Astrocyte (in vitro differentiated cells and primary cell): Measurements from ENCODE around the gene SLC6A9. TPM values are rescaled to one million over a fixed set of nuclear protein-coding genes. Genes with fewer than 3 reads are reported as not detected.

ENCODE experiments used
- DNase-seq: peaks from one replicate; pipeline ENCODE4 v3.0.0-alpha.2; 2010; ENCODE audit warnings: low read depth
- FAIRE-seq: peaks from 2 replicates; lab custom pipeline; 2011; peaks lifted over from hg19 to GRCh38; lab: Jason Lieb, UNC
- H2AFZ ChIP-seq: 2 replicates; pipeline ENCODE4 v1.6.0; 2012; ENCODE audit warnings: low read depth, low read length, inconsistent platforms
- H3K27ac ChIP-seq: 2 replicates; pipeline ENCODE4 v1.5.1; 2011; ENCODE audit warnings: low read depth, low read length, inconsistent platforms
- H3K27me3 ChIP-seq: 2 replicates; pipeline ENCODE4 v1.6.0; 2011; ENCODE audit warnings: low read length, inconsistent platforms; ENCODE audit not compliant: insufficient read depth
- H3K36me3 ChIP-seq: 2 replicates; pipeline ENCODE4 v1.5.1; 2011; ENCODE audit warnings: low read length, inconsistent platforms; ENCODE audit not compliant: insufficient read depth
- H3K4me1 ChIP-seq: 2 replicates; pipeline ENCODE4 v1.5.1; 2011; ENCODE audit warnings: low read length, inconsistent platforms; ENCODE audit not compliant: insufficient read depth
- H3K4me2 ChIP-seq: 2 replicates; pipeline ENCODE4 v1.6.0; 2012; ENCODE audit warnings: low read length, inconsistent platforms
- H3K4me3 ChIP-seq: 2 replicates; pipeline ENCODE4 v1.5.1; 2011; ENCODE audit warnings: low read depth, mild to moderate bottlenecking, low read length, inconsistent platforms; ENCODE audit not compliant: insufficient read depth
- H3K79me2 ChIP-seq: 2 replicates; pipeline ENCODE4 v1.6.0; 2012; ENCODE audit warnings: mild to moderate bottlenecking, low read length, inconsistent platforms; ENCODE audit not compliant: insufficient read depth
- H3K9ac ChIP-seq: 2 replicates; pipeline ENCODE4 v1.6.0; 2012; ENCODE audit warnings: mild to moderate bottlenecking, low read length, inconsistent platforms
- H3K9me3 ChIP-seq: 2 replicates; pipeline ENCODE4 v1.5.1; 2012; ENCODE audit warnings: low read depth, mild to moderate bottlenecking, low read length, inconsistent platforms; ENCODE audit not compliant: insufficient read depth
- H4K20me1 ChIP-seq: 2 replicates; pipeline ENCODE4 v1.6.0; 2012; ENCODE audit warnings: low read length, inconsistent platforms; ENCODE audit not compliant: insufficient read depth
- H3K27ac Mint-ChIP-seq: one replicate; pipeline ENCODE4 v1.8.0; 2021; ENCODE audit warnings: mild to moderate bottlenecking, mixed read lengths; ENCODE audit not compliant: unreplicated experiment
- H3K27me3 Mint-ChIP-seq: one replicate; pipeline ENCODE4 v1.8.0; 2021; ENCODE audit warnings: low read depth, mixed read lengths; ENCODE audit not compliant: unreplicated experiment
- H3K36me3 Mint-ChIP-seq: one replicate; pipeline ENCODE4 v1.8.0; 2021; ENCODE audit warnings: low read depth, mixed read lengths; ENCODE audit not compliant: unreplicated experiment
- H3K4me1 Mint-ChIP-seq: one replicate; pipeline ENCODE4 v1.8.0; 2021; ENCODE audit warnings: low read depth, mixed read lengths; ENCODE audit not compliant: unreplicated experiment
- H3K4me3 Mint-ChIP-seq: one replicate; pipeline ENCODE4 v1.8.0; 2021; ENCODE audit warnings: mild to moderate bottlenecking, moderate library complexity, mixed read lengths; ENCODE audit not compliant: unreplicated experiment
- H3K9me3 Mint-ChIP-seq: one replicate; pipeline ENCODE4 v1.8.0; 2021; ENCODE audit warnings: mild to moderate bottlenecking, mixed read lengths; ENCODE audit not compliant: unreplicated experiment
- CTCF ChIP-seq: IDR thresholded peaks from 2 replicates; pipeline ENCODE4 v1.5.1; 2011; ENCODE audit warnings: low read depth, mild to moderate bottlenecking, inconsistent platforms, low read length, moderate library complexity; ENCODE audit not compliant: insufficient read depth
- EZH2 ChIP-seq: IDR thresholded peaks from 2 replicates; pipeline ENCODE4 v1.6.1; 2012; ENCODE audit warnings: mild to moderate bottlenecking, low read length, inconsistent platforms; ENCODE audit not compliant: insufficient read depth
- total RNA-seq: library from RNA; stranded (reverse); gene quantifications from 2 replicates; pipeline ENCODE4 v1.2.1, GENCODE V29; 2021

SLC6A9 gene
- total RNA-seq, 1 donor from 2014 or later: 45.2 TPM

- peak overlapping the region; percentile 88 for H3K4me3 Mint-ChIP-seq
- no peaks in the 10 kb centered on the region for H3K9me3 Mint-ChIP-seq
- Histone ChIP-seq H3K4me2 (peak overlapping the region; percentile 97), H3K9me3 (no peaks in the 10 kb centered on the region), H3K4me3 (peak overlapping the region; percentile 80), H3K4me1 (peaks cover 37% of the 10 kb centered on the region), H3K9ac (peak overlapping the region; percentile 90), H3K27ac (peak overlapping the region; percentile 79), H3K79me2 (peaks cover 59% of the 10 kb centered on the region), H3K36me3 (peaks cover 22% of the 10 kb centered on the region), H3K27me3 (no peaks in the 10 kb centered on the region), H4K20me1 (peaks cover 40% of the 10 kb centered on the region), H2AFZ (peak overlapping the region; percentile 94)
- peak overlapping the region; percentile 15 for H3K27ac Mint-ChIP-seq
- peaks cover 35% of the 10 kb centered on the region for H3K4me1 Mint-ChIP-seq
- no peak for FAIRE-seq
- DNase-seq: no peak
- H3K27me3 Mint-ChIP-seq: no peaks in the 10 kb centered on the region
- H3K36me3 Mint-ChIP-seq: peaks cover 16% of the 10 kb centered on the region
- TF ChIP-seq CTCF (no peak), EZH2 (no peak)
Measured at GRCh38 chr1:43973981-43974442, 57.2 kb downstream of the SLC6A9 start.

- peaks cover 14% of the 10 kb centered on the region for H3K36me3 Mint-ChIP-seq
- no peaks in the 10 kb centered on the region for H3K27me3 ChIP-seq
- TF ChIP-seq EZH2 (no peak), CTCF (no peak)
- DNase-seq (no peak), FAIRE-seq (no peak)
- no peak overlapping the region for H2AFZ ChIP-seq
- peaks cover 7% of the 10 kb centered on the region for H3K36me3 ChIP-seq
- H3K9me3 Mint-ChIP-seq: no peaks in the 10 kb centered on the region
- no peaks in the 10 kb centered on the region for H3K9me3 ChIP-seq
- no peak overlapping the region for H3K27ac Mint-ChIP-seq
- H3K4me1 Mint-ChIP-seq: peaks cover 12% of the 10 kb centered on the region
- H3K4me1 ChIP-seq: peaks cover 23% of the 10 kb centered on the region
- H3K9ac ChIP-seq: no peak overlapping the region
- peaks cover 34% of the 10 kb centered on the region for H3K79me2 ChIP-seq
- H3K27me3 Mint-ChIP-seq: no peaks in the 10 kb centered on the region
- H4K20me1 ChIP-seq: peaks cover 17% of the 10 kb centered on the region
- H3K4me2 ChIP-seq: peak overlapping the region; percentile 95
- no peak overlapping the region for H3K27ac ChIP-seq
- peak overlapping the region; percentile 96 for H3K4me3 Mint-ChIP-seq
- no peak overlapping the region for H3K4me3 ChIP-seq
Measured at GRCh38 chr1:43971336-43971980, 59.8 kb downstream of the SLC6A9 start.

- H2AFZ ChIP-seq: no peak overlapping the region
- H3K79me2 ChIP-seq: peaks cover 29% of the 10 kb centered on the region
- H3K4me1 ChIP-seq: peaks cover 18% of the 10 kb centered on the region
- H3K4me2 ChIP-seq: peak overlapping the region; percentile 95
- TF ChIP-seq CTCF: no peak
- TF ChIP-seq EZH2: no peak
- H3K4me3 Mint-ChIP-seq: peak overlapping the region; percentile 96
- no peaks in the 10 kb centered on the region for H3K9me3 Mint-ChIP-seq
- H3K36me3 Mint-ChIP-seq: peaks cover 14% of the 10 kb centered on the region
- no peak overlapping the region for H3K27ac Mint-ChIP-seq
- no peaks in the 10 kb centered on the region for H3K27me3 ChIP-seq
- no peak overlapping the region for H3K27ac ChIP-seq
- H3K36me3 ChIP-seq: peaks cover 3% of the 10 kb centered on the region
- DNase-seq: no peak
- peaks cover 8% of the 10 kb centered on the region for H3K4me1 Mint-ChIP-seq
- H3K9me3 ChIP-seq: no peaks in the 10 kb centered on the region
- no peaks in the 10 kb centered on the region for H3K27me3 Mint-ChIP-seq
- H3K4me3 ChIP-seq: peak overlapping the region; percentile 97
- H4K20me1 ChIP-seq: peaks cover 12% of the 10 kb centered on the region
- peak overlapping the region; percentile 85 for H3K9ac ChIP-seq
- FAIRE-seq: no peak
Measured at GRCh38 chr1:43970911-43971310, 60.4 kb downstream of the SLC6A9 start.
